NK-92 treated with Interleukin-12 subunit alpha and Interleukin-12 subunit beta, amount 100 ng/mL, for 24 hours (cell line): ENCODE results near the gene FMNL1.

Source experiments
- DNase-seq: peaks from one replicate; lab custom pipeline; 2025; lab: John Stamatoyannopoulos, UW

The FMNL1 gene

DNA sequence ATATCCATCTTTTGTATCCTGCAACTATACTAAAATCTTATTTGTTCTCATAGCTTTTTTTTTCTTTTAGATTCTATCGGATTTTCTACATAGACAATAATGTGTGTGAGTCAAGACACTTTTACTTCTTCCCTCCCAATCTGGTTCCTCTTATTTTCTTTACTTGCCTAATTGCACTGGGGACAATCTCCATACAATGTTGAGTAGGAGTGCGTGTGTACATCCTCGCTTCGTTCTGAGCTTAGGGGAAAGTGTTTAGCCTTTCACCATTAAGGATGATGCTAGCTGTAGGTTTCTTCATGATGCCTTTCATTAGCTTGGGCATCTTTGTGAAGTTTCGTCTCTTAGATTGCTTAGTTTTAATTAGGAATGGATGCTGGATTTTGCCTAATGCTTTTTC, 37.3 kb downstream of the FMNL1 start:
- no peak for DNase-seq

DNA sequence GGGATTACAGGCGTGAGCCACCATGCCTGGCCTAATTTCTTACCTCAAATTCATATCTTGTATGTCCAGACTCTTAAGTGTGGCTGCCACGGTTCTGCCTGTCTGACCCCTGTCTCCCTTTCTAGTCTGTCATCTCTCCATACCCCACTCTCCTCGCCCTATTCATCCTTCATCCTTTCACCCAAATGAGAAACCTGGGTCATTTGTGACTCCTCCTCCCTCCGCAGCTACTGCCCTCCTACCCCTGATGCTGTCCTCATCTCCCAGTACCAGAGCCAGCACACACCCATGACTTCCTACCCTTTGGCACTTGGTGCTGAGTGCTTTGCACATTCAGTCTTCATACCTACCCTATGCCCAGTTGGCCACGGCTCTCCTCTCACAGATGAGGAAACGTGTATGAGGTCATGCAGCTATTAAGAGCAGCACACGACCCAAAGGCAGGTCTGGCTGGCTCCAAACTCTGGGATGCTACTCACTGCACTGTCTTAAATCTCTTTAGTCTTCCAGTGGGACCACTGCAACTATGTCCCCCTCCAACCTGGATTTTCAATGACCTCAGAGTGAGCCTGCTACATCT, 38.6 kb downstream of the FMNL1 start:
- DNase-seq = no peak

GRCh38 chr17:45261577-45262515, 40.2 kb downstream of the FMNL1 start, which contains the start of gene SPATA32:
SPATA32 (minus strand) TSS chr17:45262094; CDS start chr17:45262016, 78 bp downstream.
- DNase-seq = peak; percentile 29

DNA sequence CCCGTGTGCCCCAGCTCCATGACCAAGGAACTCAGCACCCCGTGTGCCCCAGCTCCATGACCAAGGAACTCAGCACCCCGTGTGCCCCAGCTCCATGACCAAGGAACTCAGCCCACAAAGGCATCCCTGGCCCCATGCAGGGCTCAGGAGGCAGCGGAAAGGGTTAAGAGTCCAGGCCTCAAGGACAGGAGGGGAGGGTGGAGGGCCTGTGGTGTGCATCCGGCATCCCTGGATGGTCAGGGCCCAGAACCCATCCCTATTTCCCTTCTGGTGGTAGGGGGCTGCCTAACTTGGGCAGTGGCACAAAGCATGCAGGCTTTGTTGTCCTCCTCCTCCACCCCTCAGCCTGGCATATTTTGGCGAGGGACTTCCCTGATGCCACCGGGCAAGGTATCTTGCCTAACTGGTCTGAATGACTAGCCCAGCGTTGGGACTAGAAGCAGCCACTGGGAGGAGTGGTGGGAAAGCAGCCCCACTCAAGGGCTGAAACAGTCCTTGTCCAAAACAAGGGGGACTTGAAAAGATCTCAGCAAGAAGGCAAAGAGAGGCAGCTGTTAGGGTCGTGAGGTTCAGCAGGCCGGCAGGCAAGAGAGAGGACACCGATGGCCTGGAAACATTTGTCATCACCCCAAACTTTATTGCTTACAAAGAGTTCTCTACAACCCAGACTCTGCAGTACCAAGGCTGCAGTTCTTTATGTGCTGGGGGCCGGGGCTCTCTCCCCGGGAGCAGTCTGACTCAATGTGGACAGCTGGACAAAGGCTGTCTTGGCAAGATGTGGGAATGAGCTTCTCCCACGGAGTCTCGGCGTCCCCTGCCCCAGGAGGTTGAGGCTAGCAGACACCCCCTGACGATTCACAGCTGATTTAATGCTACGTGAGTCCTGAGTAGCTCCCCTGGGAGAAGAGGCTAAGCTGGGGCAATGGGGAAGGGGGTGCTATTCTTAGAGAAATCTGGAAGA, 41.1 kb downstream of the FMNL1 start:
- DNase-seq = no peak

- no peak for DNase-seq
These were observed 41.8 kb downstream of the FMNL1 start for GRCh38 chr17:45263477-45263860.

- no peak for DNase-seq
These were observed 42.7 kb downstream of the FMNL1 start for GRCh38 chr17:45264430-45264829.

- no peak for DNase-seq
These were observed 43.3 kb downstream of the FMNL1 start for GRCh38 chr17:45264988-45265387.

DNA sequence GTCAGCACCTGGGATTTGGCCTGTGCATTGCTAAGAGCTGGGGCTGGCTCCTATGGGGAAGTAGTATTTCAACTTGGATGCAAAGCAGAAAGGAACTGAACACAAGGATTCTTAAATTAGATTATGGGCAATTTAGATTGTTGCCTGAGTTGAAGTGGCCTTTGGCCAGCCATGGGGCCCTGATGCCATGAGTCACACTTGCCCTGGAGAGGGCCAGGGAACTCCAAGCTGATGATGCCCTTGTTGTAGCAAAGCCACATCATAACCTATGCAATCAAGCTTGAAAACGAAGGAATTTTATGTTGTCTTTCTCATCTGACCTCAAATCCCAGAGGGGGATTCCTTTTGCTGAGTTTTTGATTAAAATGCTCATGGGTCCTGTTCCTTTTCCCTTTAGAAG, 44.1 kb downstream of the FMNL1 start:
- no peak for DNase-seq

- DNase-seq = no peak
These were observed 44.8 kb downstream of the FMNL1 start for GRCh38 chr17:45266372-45266926.

DNA sequence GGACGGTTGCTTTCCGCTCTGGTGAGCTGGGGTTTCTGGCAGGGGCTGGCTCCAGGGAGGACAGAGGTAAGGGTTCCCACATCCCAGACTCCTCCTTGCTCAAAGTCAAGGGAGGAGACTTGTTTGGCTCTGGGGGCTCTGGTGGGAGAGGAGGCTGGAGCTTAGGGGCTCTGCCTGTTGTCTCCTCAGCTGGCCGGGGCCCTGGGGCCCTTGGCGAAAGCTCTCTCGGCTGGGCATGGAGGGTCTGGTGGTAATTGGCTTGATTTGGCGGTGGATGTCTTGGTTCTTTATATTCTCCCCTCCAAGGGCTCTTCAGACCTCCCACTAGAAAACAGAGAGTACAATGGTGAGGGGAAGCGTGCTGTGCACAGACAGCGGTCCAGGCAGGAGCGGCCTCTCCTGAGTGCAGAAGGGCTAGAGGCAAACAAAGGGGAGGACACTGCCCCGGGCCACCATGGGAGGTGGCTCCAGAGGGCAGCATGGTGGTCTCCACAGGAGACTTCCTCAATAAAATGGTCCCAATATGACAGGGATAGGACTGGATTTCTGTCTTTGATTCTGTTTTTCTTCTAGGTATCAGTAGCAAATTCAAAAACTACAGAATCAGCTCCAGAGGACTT, 45.9 kb downstream of the FMNL1 start:
- no peak for DNase-seq

DNA sequence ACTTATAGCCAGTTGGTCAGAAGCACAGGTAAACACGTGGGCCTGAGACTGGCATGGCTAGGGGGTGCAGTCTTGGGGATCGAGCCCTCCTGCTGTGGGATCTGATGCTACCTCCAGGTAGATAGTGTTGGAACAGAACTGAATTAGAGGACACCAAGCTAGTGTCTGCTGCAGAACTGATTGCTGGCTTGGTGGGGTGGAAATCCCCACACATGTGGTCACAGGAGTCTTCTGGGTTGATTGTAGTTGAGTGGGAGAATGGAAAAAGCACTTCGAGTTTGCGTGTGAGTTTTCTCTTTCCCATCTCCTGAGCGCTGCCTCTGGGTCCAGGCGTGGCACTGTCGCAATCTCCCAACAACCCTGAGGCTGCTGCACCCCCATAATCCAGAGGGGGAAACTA, 48.2 kb downstream of the FMNL1 start:
- no peak for DNase-seq

GRCh38 chr17:45270828-45271418, 49.2 kb downstream of the FMNL1 start:
- no peak for DNase-seq

- no peak for DNase-seq
These were observed 49.9 kb downstream of the FMNL1 start for GRCh38 chr17:45271603-45272002.

GRCh38 chr17:45273551-45273957, 51.9 kb downstream of the FMNL1 start:
- DNase-seq = no peak

- DNase-seq = no peak
These were observed 52.3 kb downstream of the FMNL1 start for GRCh38 chr17:45274033-45274432.

DNA sequence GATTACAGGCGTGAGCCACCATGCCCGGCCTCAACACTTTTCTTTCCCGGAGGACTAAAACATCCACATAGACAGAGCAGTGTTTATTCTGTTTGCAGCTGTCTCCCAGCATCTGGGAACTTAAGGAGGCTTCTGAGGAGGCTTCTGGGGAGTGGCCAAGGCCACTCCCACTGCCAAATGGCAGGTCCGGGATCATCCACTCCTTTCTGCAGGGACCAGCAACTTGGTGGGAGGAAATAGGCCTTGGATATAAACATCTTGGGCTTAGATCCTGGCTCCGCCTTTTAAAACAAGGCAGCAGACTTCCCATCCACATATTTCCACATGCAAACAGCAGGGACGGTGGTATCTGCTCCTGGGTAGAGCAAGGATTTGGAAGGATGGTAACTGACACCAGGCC, 54.3 kb downstream of the FMNL1 start:
- DNase-seq = no peak

- peak; percentile 71 for DNase-seq
These were observed 55.6 kb downstream of the FMNL1 start for GRCh38 chr17:45277216-45277849.

DNA sequence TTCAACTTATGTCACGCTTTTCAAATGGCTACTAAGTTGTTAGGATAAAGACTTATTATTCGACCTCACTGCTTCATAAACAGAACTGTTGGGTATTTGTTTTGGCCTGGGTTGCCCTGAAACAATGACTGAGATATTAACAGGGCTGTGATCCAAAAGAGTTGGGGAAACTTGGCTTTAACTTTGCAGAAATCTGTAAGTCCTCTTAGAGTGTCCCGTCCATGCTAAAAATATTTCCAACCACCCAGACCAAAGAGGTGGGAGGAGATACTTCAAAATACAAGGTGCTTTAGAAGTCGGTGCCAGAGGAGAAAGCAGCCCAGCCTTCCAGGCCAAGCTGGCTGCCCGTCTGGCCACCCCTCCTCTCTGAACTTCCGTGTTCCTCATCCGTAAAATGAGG, 56.3 kb downstream of the FMNL1 start:
- no peak for DNase-seq

GRCh38 chr17:45279898-45280297, 58.2 kb downstream of the FMNL1 start:
- DNase-seq = no peak
